H1 (cell line): ENCODE measurements around the gene ATP11C. TPM values are rescaled to one million over a fixed set of nuclear protein-coding genes. Genes with fewer than 3 reads are reported as not detected.

Experiments
- CTCF ChIP-seq, 3 experiments: IDR thresholded peaks; 1 replicate in 2 of 3; 2 replicates in 1 of 3; pipeline versions ENCODE4 v1.5.1 to v1.6.1; 2011; ENCODE audit warnings: low read length in 3 of 3, mild to moderate bottlenecking in 3 of 3, inconsistent platforms in 2 of 3, low read depth in 1 of 3, moderate library complexity in 1 of 3; ENCODE audit not compliant: insufficient read depth in 1 of 3; ENCODE audit errors: control extremely low read depth in 1 of 3
- NRF1 ChIP-seq: IDR thresholded peaks from 2 replicates; pipeline ENCODE4 v1.6.1; 2011; ENCODE audit warnings: mild to moderate bottlenecking, low read depth, low read length, improper control_type of control experiment
- SP2 ChIP-seq: IDR thresholded peaks from 2 replicates; pipeline ENCODE4 v1.6.1; 2012; ENCODE audit warnings: mild to moderate bottlenecking, low read length, inconsistent platforms
- polyA plus RNA-seq, 7 experiments: library from polyadenylated mRNA; depleted of rRNA in 3 of 7; stranded (reverse) in 5 of 7; unstranded in 2 of 7; fragments of >200 nt in 5 of 7; fragments of 200-250 nt in 2 of 7; gene quantifications; 1 replicate in 5 of 7; 2 replicates in 1 of 7; 4 replicates in 1 of 7; pipeline versions ENCODE4 v1.2.1 to v1.2.3, GENCODE V29; 2011 to 2013; ENCODE audit warnings: missing spikeins in 2 of 7, mixed read lengths in 2 of 7
- total RNA-seq: library from RNA; stranded (reverse); fragmentation: NEBNext Ultra II Directional; extraction: Animal tissue kit (Norgen Biotek cat#: 25700); gene quantifications from 2 replicates; pipeline ENCODE4 v1.2.1, GENCODE V29; 2021

Gene ATP11C
- total and polyA plus RNA-seq, 2 of the 8 experiments (the other 6 are each of a cell fraction or from before 2014, with no cell fraction given): 14.7 to 52.1 TPM

GRCh38 chrX:139823806-139824205, 109.0 kb downstream of the ATP11C start (continued):
- TF ChIP-seq CTCF (IDR thresholded peaks at IDR 0.05; ENCODE audit: control extremely low read depth in 1 of 3, insufficient read depth in 1 of 3, low read depth in 1 of 3, low read length in 3 of 3) (no peak), NRF1 (no peak), SP2 (no peak)
- TF ChIP-seq, all 59 proteins: peak for 0
